ENCODE data around the gene HAPLN3.

Gene HAPLN3

GRCh38 chr15:88902846-88903245 is 7.5 kb upstream of the HAPLN3 start:
- Histone ChIP-seq H3K36me3 (peaks cover 38% of the 10 kb centered on the region), H3K27me3 (ENCODE audit: insufficient read depth, low read depth, severe bottlenecking) (no peaks in the 10 kb centered on the region), H3K9me3 (ENCODE audit: severe bottlenecking) (no peaks in the 10 kb centered on the region), H3K4me3 (ENCODE audit: low read depth, low read length) (no peak overlapping the region), H3K27ac (no peak overlapping the region)
- DNase-seq, result no peak
- TF ChIP-seq CTCF (IDR thresholded peaks at IDR 0.05; ENCODE audit: low read depth, low read length), result no peak

- no peak overlapping the region for H3K27ac ChIP-seq
- TF ChIP-seq CTCF (IDR thresholded peaks at IDR 0.05; ENCODE audit: low read depth, low read length), result no peak
- H3K27me3 ChIP-seq (ENCODE audit: insufficient read depth, low read depth, severe bottlenecking), result no peaks in the 10 kb centered on the region
- H3K4me3 ChIP-seq (ENCODE audit: low read depth, low read length), result no peak overlapping the region
- no peaks in the 10 kb centered on the region for H3K9me3 ChIP-seq (ENCODE audit: severe bottlenecking)
- DNase-seq, result no peak
- H3K36me3 ChIP-seq, result peaks cover 35% of the 10 kb centered on the region
These were observed 7.0 kb upstream of the HAPLN3 start for GRCh38 chr15:88902221-88902835.

- no peak for DNase-seq
- Histone ChIP-seq H3K27me3 (ENCODE audit: insufficient read depth, low read depth, severe bottlenecking) (no peaks in the 10 kb centered on the region), H3K4me3 (ENCODE audit: low read depth, low read length) (no peak overlapping the region), H3K9me3 (ENCODE audit: severe bottlenecking) (no peaks in the 10 kb centered on the region), H3K27ac (no peak overlapping the region), H3K36me3 (peaks cover 33% of the 10 kb centered on the region)
- no peak for TF ChIP-seq CTCF (IDR thresholded peaks at IDR 0.05; ENCODE audit: low read depth, low read length)
These were observed 6.3 kb upstream of the HAPLN3 start for GRCh38 chr15:88901508-88902220.

GRCh38 chr15:88900982-88901418 is 5.7 kb upstream of the HAPLN3 start:
- no peak for DNase-seq
- TF ChIP-seq CTCF (IDR thresholded peaks at IDR 0.05; ENCODE audit: low read depth, low read length), result no peak
- Histone ChIP-seq H3K36me3 (peaks cover 26% of the 10 kb centered on the region), H3K9me3 (ENCODE audit: severe bottlenecking) (no peaks in the 10 kb centered on the region), H3K27me3 (ENCODE audit: insufficient read depth, low read depth, severe bottlenecking) (no peaks in the 10 kb centered on the region), H3K27ac (no peak overlapping the region), H3K4me3 (ENCODE audit: low read depth, low read length) (no peak overlapping the region)

- peaks cover 5% of the 10 kb centered on the region for H3K27me3 ChIP-seq (ENCODE audit: insufficient read depth, low read depth, severe bottlenecking)
- H3K9me3 ChIP-seq (ENCODE audit: severe bottlenecking), result no peaks in the 10 kb centered on the region
- no peak for TF ChIP-seq CTCF (IDR thresholded peaks at IDR 0.05; ENCODE audit: low read depth, low read length)
- H3K27ac ChIP-seq, result no peak overlapping the region
- no peak overlapping the region for H3K4me3 ChIP-seq (ENCODE audit: low read depth, low read length)
- DNase-seq, result no peak
- H3K36me3 ChIP-seq, result peaks cover 21% of the 10 kb centered on the region
These were observed 5.1 kb upstream of the HAPLN3 start for GRCh38 chr15:88900309-88900981.

Measured in WERI-Rb-1 (cell line).